Hematopoietic multipotent progenitor cell (in vitro differentiated cells): ENCODE measurements around the gene PRC1. TPM values are rescaled to one million over a fixed set of nuclear protein-coding genes. Genes with fewer than 3 reads are reported as not detected.

Experiments used
- DNase-seq, 3 donors: peaks; one replicate each; pipeline ENCODE4 v3.0.0-alpha.2; 2011 to 2015; ENCODE audit warnings: low read depth in 2 of 3, low spot score in 2 of 3
- total RNA-seq: library from RNA; depleted of rRNA; stranded (reverse); fragments of >200 nt; gene quantifications from one replicate; pipeline ENCODE4 v1.2.3, GENCODE V29; 2012

The PRC1 gene
- total RNA-seq, 1 donor: 28.8 TPM

DNA sequence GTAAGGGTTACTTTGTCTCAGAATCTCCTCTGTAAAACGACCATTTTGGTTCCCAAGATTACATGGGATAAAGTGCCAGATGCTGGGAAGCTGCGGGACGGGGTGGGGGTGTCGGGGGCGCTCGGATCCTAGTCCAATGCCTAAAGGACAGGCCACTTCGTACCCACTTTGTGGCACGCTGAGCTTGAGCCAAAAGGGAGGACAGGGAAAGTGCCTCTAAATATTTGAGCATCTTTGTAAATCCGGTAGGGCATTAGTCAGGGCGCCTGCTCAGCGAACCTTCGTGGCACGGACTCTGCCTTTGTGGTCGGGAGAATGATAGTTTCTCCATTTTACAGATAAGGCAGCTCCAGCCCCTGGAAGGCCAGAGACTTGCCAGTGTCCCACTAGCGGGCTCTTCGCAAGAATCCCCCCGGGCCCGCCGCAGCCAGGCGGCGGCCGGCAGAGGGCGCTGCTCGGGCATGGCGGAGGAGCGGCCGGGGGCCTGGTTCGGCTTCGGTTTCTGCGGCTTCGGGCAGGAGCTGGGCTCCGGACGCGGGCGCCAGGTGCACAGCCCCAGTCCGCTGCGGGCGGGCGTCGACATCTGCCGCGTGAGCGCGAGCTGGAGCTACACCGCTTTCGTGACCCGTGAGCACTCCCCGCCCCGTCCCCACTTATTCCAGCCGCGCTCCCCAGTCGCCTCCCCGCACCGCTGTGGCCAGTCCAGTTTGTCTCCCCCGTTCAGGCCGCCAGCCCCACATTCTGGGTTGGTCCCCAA lies 37.9 kb downstream of the PRC1 start:
- DNase-seq: peak; percentile 33 to 83 (median 80)

DNA sequence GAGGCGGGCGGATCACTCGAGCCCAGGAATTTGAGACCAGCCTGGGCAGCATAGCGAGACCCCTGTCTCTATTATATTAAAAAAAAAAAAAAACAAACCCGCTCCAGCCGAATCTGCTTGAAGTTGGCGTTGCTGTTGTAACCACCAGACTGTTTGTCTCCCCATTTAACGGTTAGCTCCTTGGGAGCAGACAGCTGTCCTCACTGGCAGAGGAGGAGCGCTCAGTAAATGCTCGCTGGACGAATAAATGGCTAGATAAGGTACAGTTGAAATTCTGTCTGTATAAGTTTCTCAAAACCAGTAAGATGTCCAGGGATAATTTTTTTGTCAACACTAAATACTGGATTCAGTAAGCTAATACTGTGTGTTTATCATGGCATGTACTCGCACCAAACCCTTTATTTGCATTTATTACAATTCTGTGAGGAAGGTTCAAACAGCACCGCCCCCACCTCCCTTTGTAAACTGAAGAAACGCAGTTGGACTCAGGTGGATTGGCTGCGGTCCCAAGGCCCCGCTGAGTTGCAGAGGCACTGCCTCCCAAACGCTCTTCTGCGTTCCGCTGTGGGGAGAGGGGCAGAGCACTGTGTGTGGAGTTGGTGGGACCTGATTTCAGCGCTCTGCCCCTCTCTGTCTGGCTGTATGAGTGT lies 38.6 kb downstream of the PRC1 start:
- no peak for DNase-seq

GRCh38 chr15:90954712-90955623 lies 39.4 kb downstream of the PRC1 start, which contains the start of gene RCCD1:
Gene RCCD1 (plus strand): TSS chr15:90954884. CDS start chr15:90956735, 1,851 bp downstream.
- peak; percentile 69 to 95 (median 91) for DNase-seq

GRCh38 chr15:90953947-90954711 lies 40.2 kb downstream of the PRC1 start:
- DNase-seq: no peak

GRCh38 chr15:90952901-90953677 lies 41.2 kb downstream of the PRC1 start:
- DNase-seq: no peak

GRCh38 chr15:90950676-90951075 lies 43.7 kb downstream of the PRC1 start:
- DNase-seq: no peak

GRCh38 chr15:90949979-90950675 lies 44.2 kb downstream of the PRC1 start:
- no peak for DNase-seq

- no peak for DNase-seq
These were observed 45.8 kb downstream of the PRC1 start for GRCh38 chr15:90948506-90948905.

DNA sequence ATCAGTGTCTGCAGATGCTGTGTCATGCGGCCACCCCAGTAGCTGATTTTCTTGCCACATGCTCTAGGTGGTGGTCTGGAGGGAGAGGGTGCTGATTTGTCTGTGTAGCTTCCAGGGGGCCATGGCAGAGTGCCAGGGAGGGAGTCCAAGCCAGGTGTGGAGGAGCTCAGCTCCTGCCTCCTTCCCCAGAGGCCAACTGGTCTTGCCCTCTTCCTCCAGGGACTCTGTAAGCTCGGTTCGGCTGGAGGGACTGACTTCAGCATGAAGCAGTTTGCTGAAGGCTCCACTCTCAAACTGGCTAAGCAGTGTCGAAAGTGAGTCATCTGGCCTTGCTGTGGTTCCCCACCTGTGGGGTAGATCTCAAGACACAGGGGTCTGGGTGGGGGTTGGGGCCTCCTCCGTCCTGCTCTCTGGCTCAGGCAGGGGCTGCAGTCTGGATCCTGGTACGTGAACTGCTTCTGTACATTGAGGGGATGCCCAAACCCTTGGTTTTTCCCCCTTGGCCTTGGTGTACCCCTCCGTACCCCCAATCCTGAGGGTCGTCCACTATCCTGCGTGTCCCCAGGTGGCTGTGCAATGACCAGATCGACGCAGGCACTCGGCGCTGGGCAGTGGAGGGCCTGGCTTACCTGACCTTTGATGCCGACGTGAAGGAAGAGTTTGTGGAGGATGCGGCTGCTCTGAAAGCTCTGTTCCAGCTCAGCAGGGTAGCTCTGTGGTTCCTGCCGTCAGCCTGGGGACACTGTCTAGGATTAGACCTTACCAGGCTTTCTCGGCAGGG lies 46.6 kb downstream of the PRC1 start:
- no peak for DNase-seq

DNA sequence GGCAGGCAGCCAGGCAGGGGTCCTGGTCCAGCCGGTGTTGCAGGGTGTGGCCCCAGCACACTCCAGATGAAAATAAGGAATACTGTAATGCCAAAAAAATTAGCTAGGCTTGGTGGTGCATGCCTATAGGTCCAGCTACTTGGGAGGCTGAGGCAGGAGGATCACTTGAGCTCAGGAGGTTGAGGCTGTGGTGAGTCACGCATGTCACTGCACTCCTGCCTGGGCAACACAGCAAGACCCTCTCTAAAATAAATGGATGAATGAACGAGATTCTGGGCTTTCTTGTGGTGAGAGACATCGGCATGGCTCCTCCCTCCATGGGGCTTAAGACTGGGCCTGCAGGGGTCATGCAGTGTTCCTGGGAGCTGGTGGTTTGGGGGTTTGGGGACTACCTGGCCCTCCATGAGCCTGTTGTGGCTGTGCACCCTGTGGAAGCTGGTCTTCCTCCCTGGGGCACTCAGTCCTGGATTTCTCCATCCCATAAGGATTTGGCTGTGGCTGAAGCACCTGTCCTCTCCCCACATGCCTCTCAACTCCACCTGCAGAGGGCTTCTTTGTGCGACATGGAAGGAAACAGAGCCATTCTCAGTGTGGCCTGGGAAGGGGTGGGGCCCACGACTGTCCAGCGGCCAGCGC lies 47.3 kb downstream of the PRC1 start:
- no peak for DNase-seq

- no peak for DNase-seq
These were observed 47.8 kb downstream of the PRC1 start for GRCh38 chr15:90946538-90946937.

DNA sequence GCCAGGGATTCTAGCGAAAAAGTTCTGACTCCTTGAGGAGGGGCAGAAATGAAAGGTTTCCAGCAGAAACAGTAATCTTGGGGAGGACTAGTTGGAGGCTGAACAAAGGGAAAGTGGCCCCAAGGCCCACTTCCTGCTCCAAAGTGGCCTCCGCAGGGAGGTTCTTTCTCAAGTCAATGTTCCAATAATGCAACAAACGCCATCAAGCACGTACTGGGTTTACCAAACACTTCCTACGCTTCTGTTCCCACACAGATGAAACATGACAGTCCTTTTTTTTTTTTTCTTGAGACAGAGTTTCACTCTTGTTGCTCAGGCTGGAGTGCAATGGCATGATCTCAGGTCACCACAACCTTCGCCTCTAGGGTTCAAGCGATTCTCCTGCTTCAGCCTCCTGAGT lies 49.2 kb downstream of the PRC1 start:
- DNase-seq: no peak

- DNase-seq: no peak
These were observed 51.8 kb downstream of the PRC1 start for GRCh38 chr15:90942354-90943120.

GRCh38 chr15:90941038-90941437 lies 53.3 kb downstream of the PRC1 start:
- no peak for DNase-seq

DNA sequence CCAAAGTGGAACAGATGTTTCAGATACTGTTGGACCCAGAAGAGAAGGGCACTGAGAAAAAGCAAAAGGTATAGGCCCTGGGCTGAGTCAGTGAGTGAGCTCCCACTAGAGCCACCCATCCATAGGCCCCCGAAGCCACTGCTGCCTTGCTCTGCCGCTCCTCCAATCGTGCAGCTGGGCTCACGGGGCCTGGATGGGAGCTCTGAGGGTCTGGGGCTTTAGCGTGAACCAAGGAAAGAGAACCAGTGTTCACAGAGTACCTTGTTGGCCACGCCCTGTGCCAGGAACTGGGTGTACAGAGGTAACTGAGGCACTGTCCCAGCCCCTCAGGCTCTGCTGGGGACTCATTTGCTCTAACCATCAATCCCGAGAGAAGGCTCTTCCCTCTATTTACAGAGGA lies 54.6 kb downstream of the PRC1 start:
- DNase-seq: no peak

DNA sequence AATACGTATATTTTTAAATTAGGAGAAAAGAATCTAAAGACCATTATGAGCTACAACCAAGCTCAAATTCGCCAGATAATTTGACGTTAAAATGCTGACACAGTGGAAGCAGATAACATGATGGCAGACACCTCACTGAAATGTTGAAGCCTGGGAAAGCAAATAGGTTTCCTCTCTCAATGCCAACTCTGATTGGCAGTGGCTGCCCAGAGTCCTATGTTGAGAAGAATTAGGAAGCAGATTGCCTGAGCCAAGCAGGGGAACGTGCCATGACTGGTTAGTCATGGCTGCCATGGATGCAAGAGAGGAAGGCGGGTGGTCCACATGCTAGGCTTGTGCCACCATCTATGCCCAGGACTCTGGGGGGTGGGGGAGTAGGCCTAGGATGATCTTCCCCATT lies 56.1 kb downstream of the PRC1 start:
- DNase-seq: no peak

DNA sequence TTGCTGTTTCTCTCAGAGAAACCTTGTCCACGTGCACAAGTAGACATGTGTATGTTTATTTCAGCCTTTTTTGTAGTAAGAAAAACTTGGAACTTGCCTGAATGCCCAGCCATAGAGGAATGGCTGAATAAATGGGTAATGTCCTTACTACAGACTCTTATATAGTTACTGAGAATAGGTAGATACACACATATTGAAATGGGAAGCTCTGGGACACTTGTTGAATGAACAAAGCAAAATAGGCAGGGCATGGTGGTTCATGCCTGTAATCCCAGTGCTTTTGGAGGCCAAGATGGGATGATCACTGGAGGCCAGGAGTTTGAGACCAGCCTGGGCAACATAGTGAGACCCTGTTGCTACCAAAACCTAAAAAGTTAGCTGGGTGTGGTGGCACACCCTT lies 57.5 kb downstream of the PRC1 start:
- DNase-seq: no peak
